Kidney (tissue), 14 donors: ENCODE data around the gene LMNTD2. TPM values are rescaled to one million over a fixed set of nuclear protein-coding genes. Genes with fewer than 3 reads are reported as not detected.

Source experiments
- DNase-seq, 5 donors: peaks; one replicate each; pipeline ENCODE4 v3.0.0-alpha.2; 2013 to 2020
- FAIRE-seq: peaks from 2 replicates; lab custom pipeline; 2012; peaks lifted over from hg19 to GRCh38; lab: Jason Lieb, UNC
- H3K27ac ChIP-seq, 2 donors: one replicate each; pipeline ENCODE4 v1.7.0; 2013; ENCODE audit warnings: low read depth in 2 of 2, low read length in 2 of 2, inconsistent platforms in 1 of 2
- H3K27me3 ChIP-seq: one replicate; pipeline ENCODE4 v1.7.1; 2013; ENCODE audit warnings: low read length, inconsistent platforms; ENCODE audit not compliant: control insufficient read depth, insufficient read depth
- H3K36me3 ChIP-seq, 3 donors: one replicate each; pipeline versions ENCODE4 v1.7.0 to v1.7.1; 2013; ENCODE audit warnings: low read length in 3 of 3, control low read depth in 1 of 3, inconsistent platforms in 1 of 3; ENCODE audit not compliant: insufficient read depth in 3 of 3, control insufficient read depth in 2 of 3
- H3K4me1 ChIP-seq, 3 donors: one replicate each; pipeline versions ENCODE4 v1.7.0 to v1.7.1; 2013; ENCODE audit warnings: low read length in 3 of 3, inconsistent platforms in 1 of 3, low read depth in 1 of 3; ENCODE audit not compliant: control insufficient read depth in 2 of 3, insufficient read depth in 2 of 3
- H3K4me3 ChIP-seq, 3 donors: one replicate each; pipeline versions ENCODE4 v1.7.0 to v1.8.1; 2013; ENCODE audit warnings: low read length in 3 of 3, control low read depth in 1 of 3, inconsistent platforms in 1 of 3
- H3K9ac ChIP-seq, 3 donors: one replicate each; pipeline versions ENCODE4 v1.7.0 to v1.7.1; 2013; ENCODE audit warnings: low read length in 3 of 3, control low read depth in 1 of 3, inconsistent platforms in 1 of 3
- H3K9me3 ChIP-seq, 3 donors: one replicate each; pipeline versions ENCODE4 v1.7.0 to v1.7.1; 2013; ENCODE audit warnings: low read length in 3 of 3, control low read depth in 1 of 3, inconsistent platforms in 1 of 3; ENCODE audit not compliant: control insufficient read depth in 2 of 3, insufficient read depth in 1 of 3
- intact Hi-C: fragments of 100-400 bp; cut with DNase I; formaldehyde crosslinking; loops from one replicate; pipeline ENCODE4 v1.11.1; 2022
- polyA plus RNA-seq: library from polyadenylated mRNA; stranded (reverse); fragments of 350-450 nt; fragmentation: Illumina TruSeq; extraction: RNeasy Lipid Tissue Mini Kit (QIAGEN cat#74804); gene quantifications from one replicate; pipeline ENCODE4 v1.2.3, GENCODE V29; 2014; ENCODE audit warnings: low read depth, low replicate concordance; ENCODE audit not compliant: insufficient read depth
- total RNA-seq: library from RNA; stranded (reverse); fragmentation: NEBNext Ultra II Directional; extraction: Animal tissue kit (Norgen Biotek cat#: 25700); gene quantifications from one replicate; pipeline ENCODE4 v1.2.1, GENCODE V29; 2021
- TF ChIP-seq, protein P1 (sequence below): IDR thresholded peaks from 3 replicates; pipeline ENCODE4 v1.5.1; 2012; ENCODE audit warnings: mild to moderate bottlenecking, moderate library complexity, borderline replicate concordance; ENCODE audit not compliant: insufficient read depth; ENCODE audit errors: extremely low read depth
- donor health status: control.
- donor health status: control.
- donor health status: control.
- donor health status: control.
- donor health status: control.
- donor health status: DM: yes; HTN: yes; CAD: no.
- donor health status: Normal renal cell carcinoma (clear cell type).

The LMNTD2 gene
- total and polyA plus RNA-seq, 2 donors from 2014 or later: 6.2 to 8.0 TPM

DNA sequence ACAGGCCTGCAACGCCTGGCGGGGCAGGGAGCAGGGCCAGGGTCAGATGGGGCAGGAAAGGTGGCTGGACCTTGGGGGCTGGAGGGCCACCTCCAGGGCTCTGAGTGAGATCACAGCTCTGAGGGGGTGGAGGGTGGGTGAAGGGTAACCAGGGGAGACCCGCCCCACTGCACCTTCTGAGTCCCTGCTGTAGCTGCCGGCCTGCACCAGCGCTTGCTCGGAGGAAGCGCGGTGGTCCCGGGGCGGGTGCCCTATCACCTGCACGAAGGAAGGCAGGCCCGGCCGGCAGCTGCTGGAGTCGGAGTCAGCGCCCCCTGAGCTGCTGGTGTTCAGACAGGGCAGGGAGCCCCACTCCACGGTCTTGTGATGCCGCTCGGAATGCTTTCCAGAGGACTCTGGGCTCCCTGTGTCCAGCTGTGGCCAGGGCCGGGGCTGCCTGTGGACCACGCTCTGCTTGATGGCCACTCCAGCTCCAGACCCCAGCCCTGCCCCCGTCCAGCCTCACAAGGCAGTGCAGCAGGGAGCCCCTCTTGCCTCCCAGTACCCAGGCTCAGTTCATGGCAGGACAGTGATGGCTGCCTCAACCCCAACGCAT, 3.8 kb downstream of the LMNTD2 start:
- Histone ChIP-seq H3K27me3 (no peaks in the 10 kb centered on the region), H3K4me3 (no peak overlapping the region), H3K4me1 (peaks cover 0 to 22% (median 8%) of the 10 kb centered on the region in 3 donors), H3K36me3 (no peaks in the 10 kb centered on the region), H3K9me3 (no peaks in the 10 kb centered on the region), H3K27ac (no peak overlapping the region), H3K9ac (no peak overlapping the region)
- FAIRE-seq (no peak), DNase-seq (peak in 1 of 5 donors; percentile 67)
- TF ChIP-seq, protein P1, sequence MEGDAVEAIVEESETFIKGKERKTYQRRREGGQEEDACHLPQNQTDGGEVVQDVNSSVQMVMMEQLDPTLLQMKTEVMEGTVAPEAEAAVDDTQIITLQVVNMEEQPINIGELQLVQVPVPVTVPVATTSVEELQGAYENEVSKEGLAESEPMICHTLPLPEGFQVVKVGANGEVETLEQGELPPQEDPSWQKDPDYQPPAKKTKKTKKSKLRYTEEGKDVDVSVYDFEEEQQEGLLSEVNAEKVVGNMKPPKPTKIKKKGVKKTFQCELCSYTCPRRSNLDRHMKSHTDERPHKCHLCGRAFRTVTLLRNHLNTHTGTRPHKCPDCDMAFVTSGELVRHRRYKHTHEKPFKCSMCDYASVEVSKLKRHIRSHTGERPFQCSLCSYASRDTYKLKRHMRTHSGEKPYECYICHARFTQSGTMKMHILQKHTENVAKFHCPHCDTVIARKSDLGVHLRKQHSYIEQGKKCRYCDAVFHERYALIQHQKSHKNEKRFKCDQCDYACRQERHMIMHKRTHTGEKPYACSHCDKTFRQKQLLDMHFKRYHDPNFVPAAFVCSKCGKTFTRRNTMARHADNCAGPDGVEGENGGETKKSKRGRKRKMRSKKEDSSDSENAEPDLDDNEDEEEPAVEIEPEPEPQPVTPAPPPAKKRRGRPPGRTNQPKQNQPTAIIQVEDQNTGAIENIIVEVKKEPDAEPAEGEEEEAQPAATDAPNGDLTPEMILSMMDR: no peak
- intact Hi-C loops: loop anchor here (10.0 kb wide), 1 partner anchor 168 kb away; no protein-coding TSS in a partner anchor

DNA sequence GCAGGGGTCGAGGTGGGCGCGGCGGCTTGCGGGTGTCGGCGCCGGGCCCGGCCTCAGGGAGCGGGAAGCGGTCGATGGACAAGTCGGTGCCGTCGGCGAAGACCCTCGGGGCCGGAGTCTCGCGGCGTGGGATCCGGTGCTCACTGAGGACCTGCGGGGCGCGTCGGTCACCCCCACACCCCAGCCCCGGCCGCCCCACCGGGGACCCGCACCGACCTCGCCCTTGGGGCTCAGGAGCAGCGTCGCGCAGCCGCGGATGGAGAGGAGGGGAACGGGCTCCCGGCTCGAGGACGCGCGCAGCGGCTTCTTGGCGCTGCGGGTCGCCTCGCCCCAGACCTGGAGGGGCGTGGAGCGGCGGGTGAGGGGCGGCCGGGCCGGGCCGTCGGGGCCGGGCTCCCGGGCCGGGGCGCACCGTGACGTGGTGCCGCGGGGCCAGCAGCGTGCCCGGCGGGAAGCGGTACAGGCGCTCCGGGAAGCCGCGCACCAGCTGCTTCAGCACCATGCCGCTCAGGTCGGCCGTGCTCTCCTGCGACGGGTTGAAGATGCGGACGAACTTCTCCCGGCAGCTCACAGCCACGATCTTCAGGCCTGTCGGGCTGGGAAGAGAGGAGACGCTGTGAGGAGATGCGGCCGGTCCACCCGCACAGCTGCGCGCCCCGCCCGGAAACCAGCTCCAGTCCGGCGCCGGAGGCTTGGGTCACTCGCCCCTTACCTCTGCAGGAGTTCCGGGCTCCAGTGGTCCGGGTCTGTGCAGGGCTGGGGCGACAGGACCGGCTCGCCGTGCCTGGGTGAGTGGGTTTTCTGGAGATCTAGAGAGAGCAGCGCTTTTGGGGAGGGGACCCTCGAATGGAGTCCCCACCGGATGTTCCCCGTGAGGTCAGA, 4.5 kb downstream of the LMNTD2 start:
- Histone ChIP-seq H3K4me3 (no peak overlapping the region), H3K36me3 (no peaks in the 10 kb centered on the region), H3K27ac (no peak overlapping the region), H3K9me3 (no peaks in the 10 kb centered on the region), H3K9ac (no peak overlapping the region), H3K4me1 (peaks cover 0 to 18% (median 8%) of the 10 kb centered on the region in 3 donors), H3K27me3 (no peaks in the 10 kb centered on the region)
- FAIRE-seq (no peak), DNase-seq (peak in 2 of 5 donors; percentile 68 to 85)
- intact Hi-C loops: loop anchor here (10.0 kb wide), 1 partner anchor 169 kb away; no protein-coding TSS in a partner anchor
- TF ChIP-seq, protein P1: no peak

DNA sequence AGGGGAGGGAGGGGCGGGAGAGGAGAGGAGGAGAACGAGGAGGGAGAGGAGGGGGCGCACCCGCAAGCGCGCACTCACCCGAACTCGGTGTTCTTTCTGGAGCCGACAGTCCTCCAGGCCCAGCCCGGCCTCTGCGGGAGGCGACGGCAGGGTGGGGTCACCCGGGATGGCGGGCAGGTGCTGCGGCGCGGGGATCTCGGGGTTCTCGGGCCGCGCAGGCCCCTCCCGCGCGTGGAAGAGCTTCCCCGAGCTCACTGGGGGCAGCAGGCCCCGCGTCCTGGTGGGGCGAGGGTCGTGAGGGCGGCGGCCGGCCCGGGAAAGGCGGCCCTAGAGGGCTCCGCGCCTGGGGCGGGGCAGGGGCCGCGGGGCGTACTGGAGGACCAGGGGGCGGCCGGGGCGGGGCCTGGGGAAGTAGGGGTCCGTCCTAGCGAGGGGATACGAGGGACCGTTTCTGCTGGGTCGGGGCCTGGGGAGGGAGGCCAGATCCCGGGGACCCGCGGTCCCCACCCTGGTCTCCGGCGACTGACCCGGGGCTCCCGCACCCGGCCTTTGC, 5.2 kb downstream of the LMNTD2 start:
- H3K9ac ChIP-seq: no peak overlapping the region
- DNase-seq (peak in 1 of 5 donors; percentile 83), FAIRE-seq (no peak)
- intact Hi-C loops: loop anchor here (10.0 kb wide), 1 partner anchor 169 kb away; no protein-coding TSS in a partner anchor
- H3K27me3 ChIP-seq: no peaks in the 10 kb centered on the region
- TF ChIP-seq, protein P1: no peak
- H3K9me3 ChIP-seq: no peaks in the 10 kb centered on the region
- H3K4me1 ChIP-seq: peaks cover 0 to 18% (median 8%) of the 10 kb centered on the region in 3 donors
- H3K36me3 ChIP-seq: no peaks in the 10 kb centered on the region
- H3K27ac ChIP-seq: no peak overlapping the region
- H3K4me3 ChIP-seq: no peak overlapping the region
